WTC11 (cell line): ENCODE measurements around the gene PDE11A. TPM values are rescaled to one million over a fixed set of nuclear protein-coding genes. Genes with fewer than 3 reads are reported as not detected.

Experiments used
- ATAC-seq: fragments of 200-7000 bp; cut with Tn5 transposase; 2 replicates; pipeline ENCODE4 v1.10.0; 2021; ENCODE audit warnings: mild to moderate bottlenecking, moderate library complexity
- CTCF ChIA-PET: fragments of 300-600 bp; sonication (Branson Sonifier 250); formaldehyde crosslinking; loops from one replicate; lab custom pipeline; 2021; ENCODE audit warnings: antibody characterized with exemption; lab: Charles Lee
- POLR2A ChIA-PET: fragments of 350-600 bp; sonication (Branson Sonifier 250); formaldehyde crosslinking; loops from one replicate; lab custom pipeline; 2021; ENCODE audit warnings: antibody characterized with exemption; lab: Charles Lee
- DNase-seq: peaks from one replicate; pipeline ENCODE4 v3.0.0; 2021; ENCODE audit warnings: low spot score
- H3K27ac Mint-ChIP-seq: 2 replicates; pipeline ENCODE4 v1.8.0; 2021; ENCODE audit warnings: mixed read lengths
- H3K27me3 Mint-ChIP-seq: 2 replicates; pipeline ENCODE4 v1.8.0; 2021; ENCODE audit warnings: low read depth, mild to moderate bottlenecking, moderate library complexity, mixed read lengths
- H3K36me3 Mint-ChIP-seq: 2 replicates; pipeline ENCODE4 v1.8.0; 2021; ENCODE audit warnings: mixed read lengths
- H3K4me1 Mint-ChIP-seq: 2 replicates; pipeline ENCODE4 v1.8.0; 2022; ENCODE audit warnings: mixed read lengths
- H3K4me3 Mint-ChIP-seq: 2 replicates; pipeline ENCODE4 v1.8.0; 2021; ENCODE audit warnings: mild to moderate bottlenecking, moderate library complexity, mixed read lengths
- H3K9me3 Mint-ChIP-seq: 2 replicates; pipeline ENCODE4 v1.8.0; 2021; ENCODE audit warnings: mixed read lengths
- FOXP1 ChIP-seq: sonication (generic); formaldehyde crosslinking; IDR thresholded peaks from 2 replicates; pipeline ENCODE4 v1.8.0; 2022; ENCODE audit warnings: missing genetic modification reagents, mild to moderate bottlenecking, moderate library complexity, borderline replicate concordance
- NFATC4 ChIP-seq: fragments of 250-450 bp; sonication (Bioruptor Pico); IDR thresholded peaks from 2 replicates; pipeline ENCODE4 v1.9.0; 2021; ENCODE audit warnings: mild to moderate bottlenecking
- NFE2L1 ChIP-seq: sonication (generic); formaldehyde crosslinking; IDR thresholded peaks from 2 replicates; pipeline ENCODE4 v1.8.1; 2023; ENCODE audit warnings: missing genetic modification reagents
- SP1 ChIP-seq: sonication (generic); formaldehyde crosslinking; conservative IDR thresholded peaks from 2 replicates; pipeline ENCODE4 v1.8.1; 2022; ENCODE audit warnings: missing genetic modification reagents
- ZNF396 ChIP-seq: fragments of 250-450 bp; sonication (Bioruptor Pico); IDR thresholded peaks from 2 replicates; pipeline ENCODE4 v1.8.0; 2021; ENCODE audit warnings: mild to moderate bottlenecking, moderate library complexity, borderline replicate concordance
- ZNF671 ChIP-seq: fragments of 250-450 bp; sonication (Bioruptor Pico); IDR thresholded peaks from 2 replicates; pipeline ENCODE4 v1.8.0; 2021; ENCODE audit warnings: mild to moderate bottlenecking
- total RNA-seq: library from RNA; stranded (reverse); gene quantifications from 3 replicates; pipeline ENCODE4 v1.2.3, GENCODE V29; 2021
- TF ChIP-seq, protein P1 (sequence below): sonication (generic); formaldehyde crosslinking; IDR thresholded peaks from 2 replicates; pipeline ENCODE4 v1.8.0; 2023; ENCODE audit warnings: mild to moderate bottlenecking, missing genetic modification reagents
- TF ChIP-seq, protein P2 (sequence below): fragments of 250-450 bp; sonication (Bioruptor Pico); IDR thresholded peaks from 2 replicates; pipeline ENCODE4 v1.9.0; 2021; ENCODE audit warnings: mild to moderate bottlenecking, borderline replicate concordance
- TF ChIP-seq, protein P3 (sequence below): fragments of 250-450 bp; sonication (Bioruptor Pico); IDR thresholded peaks from 2 replicates; pipeline ENCODE4 v1.9.0; 2021; ENCODE audit warnings: mild to moderate bottlenecking
- TF ChIP-seq, protein P4 (sequence below): sonication (generic); formaldehyde crosslinking; IDR thresholded peaks from 2 replicates; pipeline ENCODE4 v1.8.0; 2022; ENCODE audit warnings: mild to moderate bottlenecking, missing genetic modification reagents
- TF ChIP-seq, protein P5 (sequence below): sonication (generic); formaldehyde crosslinking; IDR thresholded peaks from 2 replicates; pipeline ENCODE4 v1.8.1; 2023; ENCODE audit warnings: mild to moderate bottlenecking, missing genetic modification reagents, moderate library complexity
- TF ChIP-seq, protein P6 (sequence below): sonication (generic); formaldehyde crosslinking; IDR thresholded peaks from 2 replicates; pipeline ENCODE4 v1.8.1; 2022; ENCODE audit warnings: mild to moderate bottlenecking, moderate library complexity, missing genetic modification reagents

PDE11A gene
- total RNA-seq, 1 experiment from 2014 or later = 0.13 TPM

DNA sequence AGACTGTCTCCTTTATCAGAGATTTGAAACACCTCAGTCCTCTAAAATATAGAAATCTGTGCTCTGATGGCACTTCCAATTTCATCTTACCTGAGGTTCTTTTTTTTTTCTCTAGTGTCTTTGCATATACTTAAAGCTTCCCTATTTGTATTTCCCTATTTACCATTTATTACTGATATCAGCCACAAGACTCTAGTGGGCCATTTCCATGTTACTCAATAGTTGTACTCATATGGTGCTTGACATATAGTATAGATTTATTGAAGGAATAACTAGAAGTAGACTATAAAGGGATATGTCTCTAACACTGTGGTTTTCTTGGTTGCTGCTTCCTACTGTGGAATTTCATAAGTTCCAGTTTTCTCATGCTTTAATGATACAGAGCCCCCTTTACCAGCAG, 42.7 kb upstream of the PDE11A start:
- CTCF ChIA-PET = no interaction called here
- ATAC-seq = no peak
- DNase-seq = no peak
- no peaks in the 10 kb centered on the region for H3K27me3 Mint-ChIP-seq
- POLR2A ChIA-PET = no interaction called here
- no peak overlapping the region for H3K4me3 Mint-ChIP-seq
- TF ChIP-seq, protein P1, sequence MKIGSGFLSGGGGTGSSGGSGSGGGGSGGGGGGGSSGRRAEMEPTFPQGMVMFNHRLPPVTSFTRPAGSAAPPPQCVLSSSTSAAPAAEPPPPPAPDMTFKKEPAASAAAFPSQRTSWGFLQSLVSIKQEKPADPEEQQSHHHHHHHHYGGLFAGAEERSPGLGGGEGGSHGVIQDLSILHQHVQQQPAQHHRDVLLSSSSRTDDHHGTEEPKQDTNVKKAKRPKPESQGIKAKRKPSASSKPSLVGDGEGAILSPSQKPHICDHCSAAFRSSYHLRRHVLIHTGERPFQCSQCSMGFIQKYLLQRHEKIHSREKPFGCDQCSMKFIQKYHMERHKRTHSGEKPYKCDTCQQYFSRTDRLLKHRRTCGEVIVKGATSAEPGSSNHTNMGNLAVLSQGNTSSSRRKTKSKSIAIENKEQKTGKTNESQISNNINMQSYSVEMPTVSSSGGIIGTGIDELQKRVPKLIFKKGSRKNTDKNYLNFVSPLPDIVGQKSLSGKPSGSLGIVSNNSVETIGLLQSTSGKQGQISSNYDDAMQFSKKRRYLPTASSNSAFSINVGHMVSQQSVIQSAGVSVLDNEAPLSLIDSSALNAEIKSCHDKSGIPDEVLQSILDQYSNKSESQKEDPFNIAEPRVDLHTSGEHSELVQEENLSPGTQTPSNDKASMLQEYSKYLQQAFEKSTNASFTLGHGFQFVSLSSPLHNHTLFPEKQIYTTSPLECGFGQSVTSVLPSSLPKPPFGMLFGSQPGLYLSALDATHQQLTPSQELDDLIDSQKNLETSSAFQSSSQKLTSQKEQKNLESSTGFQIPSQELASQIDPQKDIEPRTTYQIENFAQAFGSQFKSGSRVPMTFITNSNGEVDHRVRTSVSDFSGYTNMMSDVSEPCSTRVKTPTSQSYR (CRISPR knock-in tag) = no peak
- TF ChIP-seq ZNF396 (no peak), NFATC4 (CRISPR knock-in tag) (no peak), NFE2L1 (CRISPR knock-in tag) (no peak), SP1 (CRISPR knock-in tag) (no peak), FOXP1 (CRISPR knock-in tag) (no peak), ZNF671 (CRISPR knock-in tag) (no peak)
- TF ChIP-seq, protein P2, sequence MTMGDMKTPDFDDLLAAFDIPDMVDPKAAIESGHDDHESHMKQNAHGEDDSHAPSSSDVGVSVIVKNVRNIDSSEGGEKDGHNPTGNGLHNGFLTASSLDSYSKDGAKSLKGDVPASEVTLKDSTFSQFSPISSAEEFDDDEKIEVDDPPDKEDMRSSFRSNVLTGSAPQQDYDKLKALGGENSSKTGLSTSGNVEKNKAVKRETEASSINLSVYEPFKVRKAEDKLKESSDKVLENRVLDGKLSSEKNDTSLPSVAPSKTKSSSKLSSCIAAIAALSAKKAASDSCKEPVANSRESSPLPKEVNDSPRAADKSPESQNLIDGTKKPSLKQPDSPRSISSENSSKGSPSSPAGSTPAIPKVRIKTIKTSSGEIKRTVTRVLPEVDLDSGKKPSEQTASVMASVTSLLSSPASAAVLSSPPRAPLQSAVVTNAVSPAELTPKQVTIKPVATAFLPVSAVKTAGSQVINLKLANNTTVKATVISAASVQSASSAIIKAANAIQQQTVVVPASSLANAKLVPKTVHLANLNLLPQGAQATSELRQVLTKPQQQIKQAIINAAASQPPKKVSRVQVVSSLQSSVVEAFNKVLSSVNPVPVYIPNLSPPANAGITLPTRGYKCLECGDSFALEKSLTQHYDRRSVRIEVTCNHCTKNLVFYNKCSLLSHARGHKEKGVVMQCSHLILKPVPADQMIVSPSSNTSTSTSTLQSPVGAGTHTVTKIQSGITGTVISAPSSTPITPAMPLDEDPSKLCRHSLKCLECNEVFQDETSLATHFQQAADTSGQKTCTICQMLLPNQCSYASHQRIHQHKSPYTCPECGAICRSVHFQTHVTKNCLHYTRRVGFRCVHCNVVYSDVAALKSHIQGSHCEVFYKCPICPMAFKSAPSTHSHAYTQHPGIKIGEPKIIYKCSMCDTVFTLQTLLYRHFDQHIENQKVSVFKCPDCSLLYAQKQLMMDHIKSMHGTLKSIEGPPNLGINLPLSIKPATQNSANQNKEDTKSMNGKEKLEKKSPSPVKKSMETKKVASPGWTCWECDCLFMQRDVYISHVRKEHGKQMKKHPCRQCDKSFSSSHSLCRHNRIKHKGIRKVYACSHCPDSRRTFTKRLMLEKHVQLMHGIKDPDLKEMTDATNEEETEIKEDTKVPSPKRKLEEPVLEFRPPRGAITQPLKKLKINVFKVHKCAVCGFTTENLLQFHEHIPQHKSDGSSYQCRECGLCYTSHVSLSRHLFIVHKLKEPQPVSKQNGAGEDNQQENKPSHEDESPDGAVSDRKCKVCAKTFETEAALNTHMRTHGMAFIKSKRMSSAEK (CRISPR knock-in tag) = no peak
- TF ChIP-seq, protein P3, sequence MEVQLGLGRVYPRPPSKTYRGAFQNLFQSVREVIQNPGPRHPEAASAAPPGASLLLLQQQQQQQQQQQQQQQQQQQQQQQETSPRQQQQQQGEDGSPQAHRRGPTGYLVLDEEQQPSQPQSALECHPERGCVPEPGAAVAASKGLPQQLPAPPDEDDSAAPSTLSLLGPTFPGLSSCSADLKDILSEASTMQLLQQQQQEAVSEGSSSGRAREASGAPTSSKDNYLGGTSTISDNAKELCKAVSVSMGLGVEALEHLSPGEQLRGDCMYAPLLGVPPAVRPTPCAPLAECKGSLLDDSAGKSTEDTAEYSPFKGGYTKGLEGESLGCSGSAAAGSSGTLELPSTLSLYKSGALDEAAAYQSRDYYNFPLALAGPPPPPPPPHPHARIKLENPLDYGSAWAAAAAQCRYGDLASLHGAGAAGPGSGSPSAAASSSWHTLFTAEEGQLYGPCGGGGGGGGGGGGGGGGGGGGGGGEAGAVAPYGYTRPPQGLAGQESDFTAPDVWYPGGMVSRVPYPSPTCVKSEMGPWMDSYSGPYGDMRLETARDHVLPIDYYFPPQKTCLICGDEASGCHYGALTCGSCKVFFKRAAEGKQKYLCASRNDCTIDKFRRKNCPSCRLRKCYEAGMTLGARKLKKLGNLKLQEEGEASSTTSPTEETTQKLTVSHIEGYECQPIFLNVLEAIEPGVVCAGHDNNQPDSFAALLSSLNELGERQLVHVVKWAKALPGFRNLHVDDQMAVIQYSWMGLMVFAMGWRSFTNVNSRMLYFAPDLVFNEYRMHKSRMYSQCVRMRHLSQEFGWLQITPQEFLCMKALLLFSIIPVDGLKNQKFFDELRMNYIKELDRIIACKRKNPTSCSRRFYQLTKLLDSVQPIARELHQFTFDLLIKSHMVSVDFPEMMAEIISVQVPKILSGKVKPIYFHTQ (CRISPR knock-in tag) = no peak
- TF ChIP-seq, protein P4, sequence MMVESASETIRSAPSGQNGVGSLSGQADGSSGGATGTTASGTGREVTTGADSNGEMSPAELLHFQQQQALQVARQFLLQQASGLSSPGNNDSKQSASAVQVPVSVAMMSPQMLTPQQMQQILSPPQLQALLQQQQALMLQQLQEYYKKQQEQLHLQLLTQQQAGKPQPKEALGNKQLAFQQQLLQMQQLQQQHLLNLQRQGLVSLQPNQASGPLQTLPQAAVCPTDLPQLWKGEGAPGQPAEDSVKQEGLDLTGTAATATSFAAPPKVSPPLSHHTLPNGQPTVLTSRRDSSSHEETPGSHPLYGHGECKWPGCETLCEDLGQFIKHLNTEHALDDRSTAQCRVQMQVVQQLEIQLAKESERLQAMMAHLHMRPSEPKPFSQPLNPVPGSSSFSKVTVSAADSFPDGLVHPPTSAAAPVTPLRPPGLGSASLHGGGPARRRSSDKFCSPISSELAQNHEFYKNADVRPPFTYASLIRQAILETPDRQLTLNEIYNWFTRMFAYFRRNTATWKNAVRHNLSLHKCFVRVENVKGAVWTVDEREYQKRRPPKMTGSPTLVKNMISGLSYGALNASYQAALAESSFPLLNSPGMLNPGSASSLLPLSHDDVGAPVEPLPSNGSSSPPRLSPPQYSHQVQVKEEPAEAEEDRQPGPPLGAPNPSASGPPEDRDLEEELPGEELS (CRISPR knock-in tag) = no peak
- TF ChIP-seq, protein P5, sequence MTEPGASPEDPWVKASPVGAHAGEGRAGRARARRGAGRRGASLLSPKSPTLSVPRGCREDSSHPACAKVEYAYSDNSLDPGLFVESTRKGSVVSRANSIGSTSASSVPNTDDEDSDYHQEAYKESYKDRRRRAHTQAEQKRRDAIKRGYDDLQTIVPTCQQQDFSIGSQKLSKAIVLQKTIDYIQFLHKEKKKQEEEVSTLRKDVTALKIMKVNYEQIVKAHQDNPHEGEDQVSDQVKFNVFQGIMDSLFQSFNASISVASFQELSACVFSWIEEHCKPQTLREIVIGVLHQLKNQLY (CRISPR knock-in tag) = no peak
- TF ChIP-seq, protein P6, sequence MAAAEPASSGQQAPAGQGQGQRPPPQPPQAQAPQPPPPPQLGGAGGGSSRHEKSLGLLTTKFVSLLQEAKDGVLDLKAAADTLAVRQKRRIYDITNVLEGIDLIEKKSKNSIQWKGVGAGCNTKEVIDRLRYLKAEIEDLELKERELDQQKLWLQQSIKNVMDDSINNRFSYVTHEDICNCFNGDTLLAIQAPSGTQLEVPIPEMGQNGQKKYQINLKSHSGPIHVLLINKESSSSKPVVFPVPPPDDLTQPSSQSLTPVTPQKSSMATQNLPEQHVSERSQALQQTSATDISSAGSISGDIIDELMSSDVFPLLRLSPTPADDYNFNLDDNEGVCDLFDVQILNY (CRISPR knock-in tag) = no peak
- peaks cover 8% of the 10 kb centered on the region; the same call in 1 of the 2 replicates for H3K4me1 Mint-ChIP-seq
- no peak overlapping the region for H3K27ac Mint-ChIP-seq
- no peaks in the 10 kb centered on the region for H3K36me3 Mint-ChIP-seq
- H3K9me3 Mint-ChIP-seq = no peaks in the 10 kb centered on the region
